GM19467 (cell line): ENCODE data around the gene FCGR3A.
A peak's percentile ranks its signal among the peaks of the same experiment; 100 is the strongest.
"Not testable (repeated sequence)": the region's sequence is repeated elsewhere in the genome, so short reads cannot be mapped to it uniquely, and the experiment has no call there.

Experiments used
- ATAC-seq: cut with Tn5 transposase; IDR thresholded peaks from one replicate; pipeline ENCODE4 v1.9.1; 2021; ENCODE audit warnings: mild to moderate bottlenecking, moderate library complexity; ENCODE audit not compliant: unreplicated experiment

FCGR3A gene

DNA sequence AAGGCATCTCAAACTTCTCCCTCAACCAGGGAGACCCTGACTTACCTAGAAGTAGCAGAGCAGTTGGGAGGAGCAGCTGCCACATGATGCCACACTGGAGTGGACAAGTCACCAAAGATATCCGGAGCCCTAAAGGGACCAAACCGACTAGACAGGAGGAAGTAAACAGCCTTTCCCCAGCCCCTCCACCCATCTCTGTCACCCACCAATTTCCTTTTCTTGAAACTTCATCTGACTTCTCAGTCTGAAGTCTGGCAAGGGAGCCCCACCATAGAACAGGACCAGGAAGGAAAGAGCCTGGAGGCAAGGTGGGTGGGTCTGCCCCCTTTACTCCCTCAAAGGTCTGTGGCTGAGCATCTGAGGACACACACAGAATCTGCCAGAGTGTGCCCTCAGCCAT lies at the start of gene FCGR3A:
TSS of gene FCGR3A (minus strand) at position 167 of the 400 bp plus-strand sequence. CDS start at position 85, 82 bp downstream.
- no peak for ATAC-seq

DNA sequence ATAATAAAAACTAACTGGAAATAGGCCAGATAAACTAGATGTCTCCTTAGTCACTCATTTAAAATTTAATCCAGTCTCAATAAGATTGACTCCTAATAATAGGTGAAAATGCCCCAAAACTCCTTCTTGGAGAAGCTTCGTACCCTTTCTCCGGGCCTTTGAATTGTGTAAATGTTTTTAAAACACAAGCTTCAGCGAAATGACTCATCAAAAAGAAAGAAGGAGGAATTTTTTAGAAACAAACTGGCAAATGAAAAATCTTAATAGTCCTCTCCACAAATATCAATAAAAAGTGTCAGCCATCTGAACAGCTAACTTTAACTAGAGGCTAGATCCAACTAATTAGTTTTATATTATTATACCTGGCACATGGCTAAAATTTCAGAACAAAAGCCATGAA lies 47.5 kb upstream of the FCGR3A start:
- ATAC-seq, result not testable (repeated sequence)

DNA sequence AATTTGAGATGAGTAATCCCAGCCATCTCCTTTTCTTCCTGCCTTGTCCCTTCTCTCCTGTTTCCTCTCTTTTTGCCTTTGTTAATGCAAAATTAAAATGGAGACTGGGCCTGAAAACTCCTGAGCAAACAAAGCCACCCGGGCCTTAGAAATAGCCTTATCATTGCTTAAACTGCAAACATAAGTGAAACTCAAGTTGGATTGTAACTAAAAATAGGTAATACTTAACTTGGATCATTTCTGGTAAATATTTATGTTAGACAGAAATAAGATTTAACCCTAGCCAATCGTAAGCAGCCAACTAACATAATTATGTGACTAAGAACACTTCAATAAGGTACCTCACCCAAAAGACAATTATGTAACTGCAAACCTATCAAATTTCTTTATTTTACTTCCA lies 46.0 kb upstream of the FCGR3A start:
- not testable (repeated sequence) for ATAC-seq

DNA sequence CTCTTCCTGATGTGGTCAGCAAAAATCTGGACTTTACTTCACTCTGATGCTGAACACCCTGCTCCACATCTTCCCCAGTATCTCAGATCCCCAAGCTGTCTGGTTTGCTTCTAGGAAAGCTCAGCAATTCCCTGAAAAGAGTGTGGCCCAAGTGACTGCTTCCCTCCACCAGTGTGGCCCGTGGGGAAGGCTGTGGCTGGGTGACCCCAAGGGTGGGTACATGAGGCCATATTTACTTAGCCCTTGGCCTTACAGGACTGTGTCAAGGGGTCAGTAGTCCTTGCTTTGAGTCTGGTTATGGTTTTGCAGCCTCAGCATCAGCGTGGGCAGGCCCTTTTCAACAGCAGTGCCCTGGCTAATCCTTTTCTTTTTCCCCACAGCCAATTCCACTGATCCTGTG lies 45.6 kb upstream of the FCGR3A start:
- not testable (repeated sequence) for ATAC-seq

DNA sequence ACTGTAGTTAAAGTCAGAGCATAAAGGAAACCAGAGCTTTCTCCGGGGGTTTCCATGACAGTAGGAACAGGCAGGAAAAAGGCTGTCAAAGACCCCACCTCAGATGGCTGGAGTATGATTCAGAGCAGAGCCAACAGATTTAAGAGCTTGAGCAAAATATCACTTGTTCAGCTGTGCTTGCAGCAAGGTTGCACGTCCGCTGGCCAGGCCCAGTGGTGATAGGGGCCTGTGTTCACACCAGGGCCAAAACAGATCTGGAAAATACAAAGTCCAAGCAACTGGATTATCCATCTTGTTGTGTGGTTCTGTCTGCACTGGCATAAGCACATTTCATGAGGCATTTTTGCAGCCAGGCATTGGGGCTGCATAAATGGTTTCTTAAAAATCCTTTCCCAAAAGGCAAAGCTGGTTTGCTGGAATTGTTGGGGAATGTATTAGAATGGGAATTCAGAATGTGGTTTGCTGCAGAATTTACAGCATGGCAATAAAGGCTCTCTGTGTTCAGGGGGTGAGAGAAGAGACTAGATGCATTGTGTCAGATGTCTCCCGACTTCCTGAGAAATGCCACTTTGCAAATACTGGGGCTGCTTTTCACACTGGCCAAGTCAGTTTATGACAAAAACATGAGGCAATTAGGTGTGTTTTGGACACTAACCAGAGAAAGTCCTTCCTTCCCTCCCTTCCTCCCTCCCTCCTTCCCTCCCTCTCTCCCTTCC lies 44.8 kb upstream of the FCGR3A start:
- not testable (repeated sequence) for ATAC-seq

DNA sequence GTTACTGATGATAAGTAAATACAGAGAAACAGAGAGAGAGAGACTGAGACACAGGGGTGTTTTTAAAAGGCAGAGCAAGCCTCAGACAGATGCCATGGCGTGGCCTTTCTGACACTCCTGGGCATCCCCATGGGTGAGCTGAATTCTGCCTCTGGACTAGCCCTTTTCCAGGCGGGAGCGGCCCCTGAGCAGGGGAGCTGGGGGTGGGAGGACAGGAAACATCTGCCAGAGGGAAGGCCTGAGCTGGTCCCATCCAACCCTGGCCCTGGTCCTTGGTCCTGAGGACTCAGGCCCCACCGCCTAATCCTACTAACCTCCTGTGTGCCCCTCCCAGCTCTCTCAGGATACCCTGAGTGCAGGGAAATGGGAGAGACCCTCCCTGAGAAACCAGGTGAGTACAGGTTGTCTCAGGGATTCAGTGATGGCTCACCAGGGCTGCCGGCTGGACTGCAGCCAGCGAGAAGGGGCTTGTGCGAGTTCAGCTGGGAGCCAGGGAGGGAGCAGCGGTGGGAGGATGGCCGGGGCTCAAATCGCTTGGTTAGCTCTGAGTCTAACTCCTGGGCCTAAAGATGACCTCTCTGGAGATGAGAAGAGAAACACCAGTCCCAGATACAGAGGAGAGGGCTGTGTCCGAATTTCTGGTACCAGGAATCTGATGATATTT lies 43.6 kb upstream of the FCGR3A start:
- not testable (repeated sequence) for ATAC-seq

DNA sequence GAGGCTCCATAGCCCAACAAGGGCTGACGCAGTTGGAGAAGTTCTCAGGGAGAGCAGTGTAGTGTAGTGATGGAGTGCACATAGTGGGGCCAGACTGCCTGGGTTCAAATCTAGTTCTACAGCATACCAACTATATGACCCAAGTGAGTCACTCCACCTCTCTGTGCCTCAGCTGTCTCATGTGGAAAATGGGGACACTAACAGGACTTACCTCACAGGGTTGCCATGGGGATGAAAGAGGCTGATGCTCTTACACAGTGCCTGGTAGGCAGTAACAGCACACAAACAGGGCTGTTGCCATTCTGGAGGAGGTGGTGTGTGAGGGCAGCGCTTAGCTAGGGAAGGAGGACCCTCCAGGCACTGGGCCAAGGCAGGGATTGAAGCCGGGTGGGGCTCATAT lies 43.0 kb upstream of the FCGR3A start:
- not testable (repeated sequence) for ATAC-seq

DNA sequence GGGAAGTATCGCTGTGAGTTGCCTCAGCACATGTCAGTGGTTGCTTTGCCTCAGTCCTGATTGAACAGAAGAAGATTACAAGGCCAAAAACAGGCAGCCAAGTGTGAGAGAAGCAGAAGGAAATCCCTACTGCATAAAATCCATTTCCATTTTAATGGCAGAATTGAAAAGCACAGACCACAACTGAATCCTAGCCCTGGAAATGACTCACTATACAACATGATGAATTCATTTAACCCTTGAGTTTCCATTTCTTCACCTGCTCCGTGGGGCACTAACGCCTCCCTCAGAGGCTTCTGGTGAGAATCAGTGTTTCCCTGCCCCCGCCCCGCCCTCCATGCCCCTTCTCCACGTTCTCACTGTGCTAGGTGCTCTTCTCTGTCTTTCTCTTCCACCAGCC lies 40.3 kb upstream of the FCGR3A start:
- ATAC-seq, result not testable (repeated sequence)

DNA sequence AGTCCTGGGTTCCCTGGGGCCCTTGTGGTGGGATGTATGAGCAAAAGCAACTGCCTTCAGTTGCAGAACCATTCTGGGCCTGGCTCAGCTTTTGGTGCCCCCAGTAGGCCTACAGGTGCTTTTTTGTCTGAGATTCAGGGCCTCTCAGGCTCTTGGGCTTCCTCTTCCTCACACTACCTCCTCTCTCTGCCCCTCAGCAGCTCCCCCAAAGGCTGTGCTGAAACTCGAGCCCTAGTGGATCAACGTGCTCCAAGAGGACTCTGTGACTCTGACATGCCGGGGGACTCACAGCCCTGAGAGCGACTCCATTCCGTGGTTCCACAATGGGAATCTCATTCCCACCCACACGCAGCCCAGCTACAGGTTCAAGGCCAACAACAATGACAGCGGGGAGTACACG lies 39.7 kb upstream of the FCGR3A start:
- ATAC-seq, result not testable (repeated sequence)

DNA sequence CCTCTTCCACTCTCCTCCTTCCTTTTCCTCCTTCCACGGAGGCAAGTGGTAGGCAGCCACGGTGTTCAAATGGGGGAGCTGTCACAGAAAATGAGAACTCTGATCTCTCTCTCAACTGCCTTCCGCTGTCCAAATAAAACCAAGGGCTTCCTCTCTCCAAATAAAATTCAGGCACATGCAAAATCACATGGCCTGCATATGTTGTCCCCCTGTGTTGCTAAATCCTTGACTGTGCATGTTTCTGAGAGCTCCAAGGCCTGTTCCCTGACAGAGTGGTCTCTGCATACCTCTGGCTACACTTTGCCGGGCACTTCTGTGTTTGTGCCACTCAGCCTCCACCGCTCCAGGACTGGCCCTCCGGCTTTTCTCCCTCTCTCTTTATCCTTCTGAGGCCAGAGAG lies 39.0 kb upstream of the FCGR3A start:
- ATAC-seq, result not testable (repeated sequence)

DNA sequence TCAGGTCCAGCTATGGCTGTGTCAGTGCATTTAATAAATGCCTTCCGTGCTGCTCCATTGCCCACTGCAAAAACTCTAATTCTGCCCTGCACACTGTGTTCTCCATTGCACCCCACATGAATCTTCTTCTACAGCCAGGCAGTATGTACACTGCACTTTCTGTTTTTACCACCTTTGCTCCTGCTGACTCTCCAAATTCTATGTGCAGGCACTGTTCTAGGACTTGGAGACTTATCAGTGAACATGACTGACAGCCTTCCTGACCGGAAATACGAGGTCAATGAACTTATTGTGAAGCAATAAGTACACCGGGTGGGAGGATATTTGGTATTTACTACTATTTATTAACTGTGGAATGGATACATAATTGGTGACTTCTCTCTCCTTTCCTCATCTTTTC lies 33.3 kb upstream of the FCGR3A start:
- ATAC-seq, result not testable (repeated sequence)

DNA sequence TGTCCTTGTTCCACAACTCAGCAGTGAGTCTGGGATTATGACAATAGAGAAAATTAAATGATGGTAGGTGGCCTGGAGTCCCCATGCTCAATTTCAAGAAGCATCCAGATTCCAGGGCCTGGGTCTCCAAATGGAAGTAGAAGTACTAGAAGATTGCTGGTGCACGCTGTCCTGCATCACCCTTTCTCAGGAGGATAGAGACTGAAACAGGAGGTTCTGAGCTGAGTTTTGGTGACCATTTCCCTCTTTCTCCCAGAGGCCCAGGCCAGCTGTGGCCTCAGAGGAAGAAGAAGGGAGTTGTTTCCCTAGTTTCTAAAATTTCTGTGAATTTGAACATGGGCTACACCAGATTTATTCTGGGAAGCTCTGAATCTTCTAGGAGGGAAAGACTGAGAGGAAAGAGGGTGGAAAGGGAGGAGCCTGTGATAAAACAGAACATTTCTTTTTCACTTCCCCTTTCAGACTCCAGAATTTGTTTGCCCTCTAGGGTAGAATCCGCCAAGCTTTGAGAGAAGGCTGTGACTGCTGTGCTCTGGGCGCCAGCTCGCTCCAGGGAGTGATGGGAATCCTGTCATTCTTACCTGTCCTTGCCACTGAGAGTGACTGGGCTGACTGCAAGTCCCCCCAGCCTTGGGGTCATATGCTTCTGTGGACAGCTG lies 31.4 kb upstream of the FCGR3A start:
- ATAC-seq, result peak; percentile 75

DNA sequence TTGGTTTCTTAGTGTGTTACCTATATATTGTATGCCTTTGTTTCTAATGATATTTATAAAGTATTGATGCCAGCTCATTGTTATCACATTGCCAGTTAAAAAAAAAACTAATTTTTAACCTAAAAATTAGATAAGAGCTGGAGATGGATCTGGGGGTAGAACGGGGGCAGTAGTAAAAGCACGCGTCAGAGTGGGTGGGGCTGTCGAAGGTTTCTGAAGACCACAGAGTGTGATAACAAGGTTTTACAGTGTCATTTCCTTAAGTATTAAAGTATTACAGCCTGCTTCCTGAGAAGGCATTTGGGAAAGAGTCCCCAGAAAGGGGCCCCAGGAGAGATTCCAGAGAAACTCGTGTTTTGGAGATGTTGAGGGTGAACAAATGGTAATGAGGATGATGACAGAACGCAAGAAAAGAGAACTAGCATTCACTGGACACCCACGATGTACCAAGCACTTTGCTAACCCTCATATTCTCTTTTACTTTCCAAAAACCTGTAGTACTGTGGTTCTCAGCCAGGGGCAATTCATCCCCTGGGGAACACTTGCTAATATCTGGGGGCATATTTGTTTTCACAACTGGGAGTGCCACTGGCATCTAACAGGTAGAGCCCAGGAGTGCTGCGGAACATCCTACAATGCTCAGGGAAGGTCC lies 30.4 kb upstream of the FCGR3A start:
- not testable (repeated sequence) for ATAC-seq

DNA sequence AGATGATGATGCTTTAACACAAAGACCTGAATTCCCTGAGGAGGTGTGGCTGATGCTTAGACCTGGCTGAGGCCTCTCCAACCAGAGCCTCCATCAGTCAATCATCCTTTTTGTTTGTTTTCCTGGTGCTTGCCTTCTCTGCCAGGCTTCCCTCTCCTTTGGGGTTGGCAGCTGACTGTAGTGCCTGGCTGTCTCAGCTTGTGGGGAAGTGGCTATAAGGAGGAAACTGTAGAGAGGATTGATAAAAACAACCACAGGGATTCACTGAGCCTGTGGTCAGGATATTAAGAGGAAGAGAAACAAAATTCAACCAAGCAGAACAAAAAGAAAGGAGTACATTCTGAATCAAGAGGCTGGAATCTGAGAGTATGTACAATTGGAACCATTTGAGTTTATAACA lies 27.1 kb upstream of the FCGR3A start:
- not testable (repeated sequence) for ATAC-seq

DNA sequence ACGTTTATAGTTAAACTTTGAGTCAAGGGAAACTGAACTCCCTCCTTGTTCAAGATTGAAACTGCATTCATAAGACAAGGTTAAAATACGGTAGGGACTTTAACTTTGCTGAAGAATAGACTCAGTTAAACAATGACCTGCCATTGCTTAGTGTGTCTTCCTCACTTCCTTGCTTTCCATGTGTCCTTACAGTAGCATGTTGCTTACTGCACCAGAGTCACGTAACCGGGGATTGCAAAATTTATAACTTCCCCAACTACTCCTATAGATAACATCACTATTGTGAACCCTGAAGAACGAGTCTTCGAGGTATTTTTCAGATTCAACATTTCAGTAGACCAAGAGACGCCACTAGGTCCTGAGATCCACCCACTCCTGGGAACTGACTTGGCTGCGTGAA lies 22.1 kb upstream of the FCGR3A start:
- not testable (repeated sequence) for ATAC-seq

DNA sequence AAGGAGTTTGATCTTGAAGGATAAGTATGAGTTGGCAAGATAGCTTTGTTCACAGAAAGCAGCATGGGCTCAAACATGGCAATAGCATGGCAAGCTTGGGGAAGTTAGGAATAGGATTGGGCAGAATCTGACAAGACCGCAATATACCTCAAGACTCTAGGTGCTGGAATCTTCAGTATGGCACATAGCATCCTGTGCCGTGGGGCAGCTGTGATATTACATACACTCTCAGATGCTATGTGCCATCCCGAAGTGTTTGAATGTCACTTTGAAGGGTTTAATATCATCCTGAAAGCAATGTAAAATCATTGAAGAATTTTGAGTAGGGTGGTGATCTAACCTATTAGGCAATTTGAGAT lies 17.0 kb upstream of the FCGR3A start:
- ATAC-seq, result not testable (repeated sequence)

DNA sequence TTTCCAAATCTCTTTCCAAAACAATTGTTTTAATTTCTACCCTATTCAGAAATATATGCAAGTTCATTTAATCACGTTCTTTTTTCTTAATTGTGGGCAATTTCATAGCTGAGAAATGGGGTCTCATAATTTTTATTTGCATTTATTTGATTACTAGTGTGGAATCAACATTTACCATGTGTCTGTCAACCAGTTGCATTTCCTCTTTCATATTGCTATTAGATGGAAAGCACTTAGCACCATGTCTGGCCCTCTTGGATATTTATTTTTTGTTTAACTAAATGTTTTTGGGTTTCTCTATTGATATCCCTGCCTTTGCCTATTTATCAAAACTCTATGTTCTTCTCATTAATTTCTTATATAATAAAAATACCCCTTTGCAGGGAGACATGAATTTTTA lies 13.9 kb upstream of the FCGR3A start:
- not testable (repeated sequence) for ATAC-seq

DNA sequence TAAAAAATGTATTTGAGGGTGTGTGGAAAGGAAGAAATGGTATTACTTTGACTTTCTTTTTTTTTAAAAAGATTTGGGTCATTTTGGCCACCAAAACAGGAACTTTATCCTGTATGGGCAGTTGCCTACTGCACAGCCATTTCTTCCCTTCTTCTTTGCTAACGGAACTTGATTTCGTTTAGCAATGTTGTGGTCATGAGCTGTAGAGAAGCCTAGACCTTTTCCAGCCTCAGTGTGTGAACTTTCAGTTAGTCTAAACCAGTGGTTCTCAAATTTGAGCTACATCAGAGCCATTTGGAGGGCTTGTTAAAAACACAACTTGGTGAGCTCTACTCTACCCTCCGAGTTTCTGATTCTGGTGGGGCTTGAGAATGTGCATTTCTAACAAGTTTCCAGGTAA lies 12.8 kb upstream of the FCGR3A start:
- ATAC-seq, result not testable (repeated sequence)

DNA sequence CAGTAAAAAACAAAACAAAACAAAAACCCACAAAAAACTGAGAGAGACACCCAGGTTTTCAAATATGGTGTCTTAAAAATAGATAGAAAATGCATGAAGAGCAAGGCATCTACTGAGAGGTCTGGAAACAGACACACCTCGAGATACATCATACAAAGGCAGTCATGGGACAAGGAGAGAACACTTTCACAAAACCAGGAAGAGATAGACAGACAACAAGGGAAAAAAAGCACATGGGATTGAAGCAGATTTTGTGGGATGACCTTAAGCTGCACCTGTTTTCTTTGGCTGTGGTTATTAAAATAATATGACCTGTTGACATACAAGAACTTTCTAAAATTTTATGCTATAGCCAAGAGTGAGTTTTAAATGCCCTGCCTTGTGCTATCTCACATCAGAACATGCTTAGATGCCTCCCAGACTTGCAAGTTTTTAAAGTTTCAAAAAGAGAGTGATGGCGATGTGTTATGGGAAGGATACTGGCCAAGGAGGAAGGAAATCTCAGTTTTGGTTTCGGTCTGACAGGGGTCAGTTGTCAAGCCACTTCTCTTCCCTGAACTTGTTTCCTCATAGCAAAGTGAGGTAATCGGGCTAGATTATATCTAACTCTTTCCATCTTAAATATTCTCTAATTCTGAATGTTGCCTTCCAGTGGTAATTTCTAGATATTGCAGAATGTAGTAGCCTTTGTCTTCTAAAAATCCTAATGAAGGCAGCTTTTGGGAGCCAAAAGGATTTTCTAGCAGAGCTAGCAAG lies 11.5 kb upstream of the FCGR3A start:
- not testable (repeated sequence) for ATAC-seq
